Loucy (cell line): ENCODE data around the gene GARIN5B.

ENCODE experiments used
- H2AFZ ChIP-seq: fragments of 200-600 bp; sonication (generic); 2 replicates; pipeline ENCODE4 v1.6.0; 2016; ENCODE audit warnings: antibody characterized with exemption, mild to moderate bottlenecking, low read length, moderate library complexity
- H3F3A ChIP-seq: fragments of 200-600 bp; 2 replicates; pipeline ENCODE4 v1.6.0; 2016; ENCODE audit warnings: antibody characterized with exemption, low read depth, mild to moderate bottlenecking
- H3K27me3 ChIP-seq: fragments of 200-600 bp; sonication (generic); 2 replicates; pipeline ENCODE4 v1.6.1; 2014; ENCODE audit warnings: low read length, mild to moderate bottlenecking; ENCODE audit not compliant: insufficient read depth, poor library complexity, severe bottlenecking
- H3K36me3 ChIP-seq: fragments of 200-600 bp; sonication (generic); 2 replicates; pipeline ENCODE4 v1.6.1; 2016; ENCODE audit warnings: low read length; ENCODE audit not compliant: insufficient read depth
- H3K4me1 ChIP-seq: fragments of 200-600 bp; sonication (generic); 2 replicates; pipeline ENCODE4 v1.5.1; 2014; ENCODE audit warnings: low read length, mild to moderate bottlenecking; ENCODE audit not compliant: insufficient read depth, poor library complexity, severe bottlenecking
- H3K4me2 ChIP-seq: fragments of 200-600 bp; sonication (generic); 2 replicates; pipeline ENCODE4 v1.6.0; 2014; ENCODE audit warnings: antibody characterized with exemption, low read length, low read depth, mild to moderate bottlenecking; ENCODE audit not compliant: poor library complexity, severe bottlenecking
- H3K4me3 ChIP-seq: fragments of 200-600 bp; sonication (generic); 2 replicates; pipeline ENCODE4 v1.5.1; 2014; ENCODE audit warnings: low read length, mild to moderate bottlenecking, mixed read lengths; ENCODE audit not compliant: poor library complexity, severe bottlenecking
- H3K79me2 ChIP-seq: fragments of 200-600 bp; sonication (generic); 2 replicates; pipeline ENCODE4 v1.6.1; 2014; ENCODE audit warnings: low read length; ENCODE audit not compliant: insufficient read depth
- H3K9ac ChIP-seq: fragments of 200-600 bp; sonication (generic); 2 replicates; pipeline ENCODE4 v1.6.0; 2014; ENCODE audit warnings: mild to moderate bottlenecking, low read depth, low read length, moderate library complexity; ENCODE audit not compliant: poor library complexity, severe bottlenecking
- H3K9me2 ChIP-seq: fragments of 200-600 bp; sonication (generic); replicated peaks from 2 replicates; pipeline ENCODE4 v1.6.1; 2016; ENCODE audit warnings: low read depth, low read length, mixed read lengths
- H3K9me3 ChIP-seq: fragments of 200-600 bp; sonication (generic); 2 replicates; pipeline ENCODE4 v1.6.1; 2014; ENCODE audit warnings: mild to moderate bottlenecking, antibody characterized with exemption, low read length, low read depth; ENCODE audit not compliant: insufficient read depth
- H4K20me1 ChIP-seq: fragments of 200-600 bp; sonication (generic); 2 replicates; pipeline ENCODE4 v1.6.0; 2014; ENCODE audit warnings: antibody characterized with exemption, low read length, mild to moderate bottlenecking; ENCODE audit not compliant: insufficient read depth, poor library complexity, severe bottlenecking
- EZH2phosphoT487 ChIP-seq: fragments of 200-600 bp; IDR thresholded peaks from 2 replicates; pipeline ENCODE4 v1.6.1; 2018; ENCODE audit warnings: antibody characterized with exemption, mild to moderate bottlenecking, moderate library complexity, borderline replicate concordance
- TF ChIP-seq, protein P1 (sequence below): fragments of 200-600 bp; sonication (generic); conservative IDR thresholded peaks from 2 replicates; pipeline ENCODE4 v1.5.1; 2014; ENCODE audit warnings: mild to moderate bottlenecking, antibody characterized with exemption, low read length

The GARIN5B gene

GRCh38 chr19:55339889-55340783 lies 22.9 kb downstream of the GARIN5B start:
- Histone ChIP-seq H3K36me3 (no peaks in the 10 kb centered on the region), H3K4me3 (peak overlapping the region; percentile 99)

DNA sequence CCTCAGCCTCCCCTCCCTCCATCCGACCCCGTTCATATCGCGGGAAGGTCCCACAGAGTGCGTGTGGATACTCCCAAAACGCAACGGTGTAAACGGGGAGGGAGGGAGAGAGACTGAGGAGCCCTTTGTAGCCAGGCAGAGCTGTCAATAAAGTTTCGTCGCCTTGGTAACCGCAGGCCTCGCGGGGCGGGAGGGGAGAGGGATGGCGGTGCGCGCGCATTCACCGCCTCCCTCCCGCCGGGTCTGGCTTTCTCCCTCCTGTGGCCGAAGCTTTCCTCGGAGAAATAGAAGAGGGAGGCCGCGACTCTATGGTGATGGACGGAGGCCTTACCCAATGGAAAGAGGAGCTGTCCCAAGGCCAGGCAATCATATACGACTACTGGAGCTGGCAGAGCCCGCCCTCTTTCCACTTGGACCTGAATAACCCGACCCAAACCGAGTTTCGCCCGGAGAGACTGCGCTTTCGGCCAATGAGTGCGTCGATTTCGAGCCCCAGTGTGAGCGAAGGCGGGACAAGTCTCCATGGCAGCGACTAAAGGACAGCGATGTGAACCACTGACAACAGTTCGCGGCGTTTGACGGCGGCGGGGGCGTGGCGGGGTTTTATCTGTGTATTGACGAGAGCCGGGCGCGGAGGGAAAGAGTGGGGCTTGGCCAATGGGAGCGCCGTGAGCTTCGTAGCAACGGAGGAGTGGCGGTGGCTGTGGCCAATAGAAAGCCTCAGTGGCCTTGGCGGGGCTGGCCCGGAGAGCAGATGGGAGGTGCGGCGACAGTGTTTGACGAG lies 23.8 kb downstream of the GARIN5B start, which contains the start of gene KMT5C:
KMT5C (plus strand) TSS at position 772 of the 784 bp plus-strand sequence. CDS start 2,061 bp downstream, outside the sequence.
- H3K79me2 ChIP-seq: peaks cover 29% of the 10 kb centered on the region
- H3K4me3 ChIP-seq: peak within 1 kb of the TSS; percentile 99
- peak within 1 kb of the TSS; percentile 81 for H2AFZ ChIP-seq
- peaks cover 25% of the 10 kb centered on the region for H4K20me1 ChIP-seq
- H3K4me2 ChIP-seq: peak within 1 kb of the TSS; percentile 95
- H3K9me3 ChIP-seq: no peaks in the 10 kb centered on the region
- TF ChIP-seq, protein P1, sequence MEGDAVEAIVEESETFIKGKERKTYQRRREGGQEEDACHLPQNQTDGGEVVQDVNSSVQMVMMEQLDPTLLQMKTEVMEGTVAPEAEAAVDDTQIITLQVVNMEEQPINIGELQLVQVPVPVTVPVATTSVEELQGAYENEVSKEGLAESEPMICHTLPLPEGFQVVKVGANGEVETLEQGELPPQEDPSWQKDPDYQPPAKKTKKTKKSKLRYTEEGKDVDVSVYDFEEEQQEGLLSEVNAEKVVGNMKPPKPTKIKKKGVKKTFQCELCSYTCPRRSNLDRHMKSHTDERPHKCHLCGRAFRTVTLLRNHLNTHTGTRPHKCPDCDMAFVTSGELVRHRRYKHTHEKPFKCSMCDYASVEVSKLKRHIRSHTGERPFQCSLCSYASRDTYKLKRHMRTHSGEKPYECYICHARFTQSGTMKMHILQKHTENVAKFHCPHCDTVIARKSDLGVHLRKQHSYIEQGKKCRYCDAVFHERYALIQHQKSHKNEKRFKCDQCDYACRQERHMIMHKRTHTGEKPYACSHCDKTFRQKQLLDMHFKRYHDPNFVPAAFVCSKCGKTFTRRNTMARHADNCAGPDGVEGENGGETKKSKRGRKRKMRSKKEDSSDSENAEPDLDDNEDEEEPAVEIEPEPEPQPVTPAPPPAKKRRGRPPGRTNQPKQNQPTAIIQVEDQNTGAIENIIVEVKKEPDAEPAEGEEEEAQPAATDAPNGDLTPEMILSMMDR: no peak
- TF ChIP-seq EZH2phosphoT487: no peak
- no peaks in the 10 kb centered on the region for H3K27me3 ChIP-seq
- peak within 1 kb of the TSS; percentile 99 for H3K9ac ChIP-seq
- no peaks in the 10 kb centered on the region for H3K9me2 ChIP-seq
- no peaks in the 10 kb centered on the region for H3F3A ChIP-seq
- no peaks in the 10 kb centered on the region for H3K36me3 ChIP-seq
- H3K4me1 ChIP-seq: peaks cover 29% of the 10 kb centered on the region

More at GRCh38 chr19:55339889-55340783, 22.9 kb downstream of the GARIN5B start:
- Histone ChIP-seq H3F3A (no peaks in the 10 kb centered on the region), H2AFZ (no peak overlapping the region), H3K9ac (peak overlapping the region; percentile 99), H3K9me2 (no peaks in the 10 kb centered on the region), H3K9me3 (no peaks in the 10 kb centered on the region), H4K20me1 (peaks cover 25% of the 10 kb centered on the region), H3K4me1 (peaks cover 29% of the 10 kb centered on the region), H3K4me2 (peak overlapping the region; percentile 95), H3K79me2 (peaks cover 29% of the 10 kb centered on the region), H3K27me3 (no peaks in the 10 kb centered on the region)
- no peak for TF ChIP-seq EZH2phosphoT487
- TF ChIP-seq, protein P1: no peak

DNA sequence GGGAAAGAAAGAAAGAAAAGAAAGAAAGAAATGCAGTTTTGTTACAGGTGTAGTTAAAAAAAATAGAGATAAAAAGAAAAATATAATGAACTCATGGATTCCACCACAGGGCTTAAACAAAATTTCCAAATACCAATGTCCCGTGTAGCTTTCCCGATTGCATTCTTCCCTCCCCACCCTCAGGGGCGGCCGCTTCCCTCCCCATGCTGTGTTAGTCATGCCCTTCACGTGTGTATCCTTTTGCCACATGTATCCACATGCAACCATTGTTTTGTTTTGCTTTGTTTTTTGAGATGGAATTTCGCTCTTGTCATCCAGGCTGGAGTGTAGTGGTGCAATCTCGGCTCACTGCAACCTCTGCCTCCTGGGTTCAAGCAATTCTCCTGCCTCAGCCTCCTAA lies 27.0 kb downstream of the GARIN5B start:
- TF ChIP-seq EZH2phosphoT487: no peak
- TF ChIP-seq, protein P1: no peak
- H3K4me3 ChIP-seq: no peak overlapping the region
- no peak overlapping the region for H3K4me2 ChIP-seq
- no peaks in the 10 kb centered on the region for H3K9me3 ChIP-seq
- no peaks in the 10 kb centered on the region for H3K36me3 ChIP-seq
- no peaks in the 10 kb centered on the region for H3K27me3 ChIP-seq
- peaks cover 11% of the 10 kb centered on the region for H4K20me1 ChIP-seq
- no peak overlapping the region for H3K9ac ChIP-seq
- no peak overlapping the region for H2AFZ ChIP-seq
- H3F3A ChIP-seq: no peaks in the 10 kb centered on the region
- H3K4me1 ChIP-seq: peaks cover 21% of the 10 kb centered on the region
- no peaks in the 10 kb centered on the region for H3K9me2 ChIP-seq
- H3K79me2 ChIP-seq: peaks cover 12% of the 10 kb centered on the region; the same call in 1 of the 2 replicates
